HL-60/S4 treated with phorbol 12-myristate 13-acetate at 8.2 ng/mL for 4 days and 3 days (cell line): ENCODE data around the gene SLC28A1.

Source experiments
- in situ Hi-C: fragments of 300-500 bp; cut with MboI; formaldehyde crosslinking; loops from 2 replicates; pipeline ENCODE4 v1.15.0; 2022; ENCODE audit warnings: low sequenced_read_pairs

Gene SLC28A1

GRCh38 chr15:84934942-84935729 is 50.7 kb downstream of the SLC28A1 start:
- in situ Hi-C loops, result no loop called here

GRCh38 chr15:84937144-84937543 is 52.7 kb downstream of the SLC28A1 start:
- in situ Hi-C loops, result no loop called here

DNA sequence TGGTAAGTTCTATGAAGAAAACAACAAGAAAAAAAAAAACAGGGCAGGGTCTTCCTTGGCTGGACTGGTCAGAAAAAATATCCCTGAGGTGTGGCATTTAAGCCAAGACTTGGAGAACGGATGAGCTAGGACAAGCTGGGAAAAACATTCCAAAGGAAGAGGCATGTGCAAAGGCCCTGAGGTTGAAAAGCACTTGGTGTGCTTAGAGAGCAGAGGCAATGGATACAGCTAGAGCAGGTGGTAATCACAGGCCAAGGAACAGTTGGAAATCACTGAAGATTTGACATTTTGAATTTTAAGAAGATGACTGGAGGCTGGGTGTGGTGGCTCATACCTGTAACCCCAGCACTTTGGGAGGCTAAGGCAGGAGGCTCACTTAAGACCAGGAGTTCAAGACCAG is 54.3 kb downstream of the SLC28A1 start:
- in situ Hi-C loops, result no loop called here

DNA sequence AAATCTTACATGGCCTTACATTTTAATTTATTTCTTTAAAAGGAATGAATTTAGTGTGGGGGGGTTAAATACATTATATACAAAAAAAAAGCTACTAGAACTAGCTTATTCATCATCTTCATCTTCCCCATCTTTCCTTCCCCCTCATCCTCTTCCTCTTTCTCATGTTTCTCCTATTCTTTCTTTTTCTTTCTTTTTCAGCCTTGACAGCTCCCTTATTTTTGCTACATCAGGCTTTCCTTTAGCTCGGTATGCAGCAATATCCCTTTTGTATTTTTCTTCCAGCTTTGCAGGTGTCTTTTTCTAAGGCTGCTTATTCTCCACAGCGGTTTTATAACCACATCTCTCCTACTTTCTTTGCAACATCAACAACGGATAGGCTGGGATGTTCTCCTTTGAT is 55.9 kb downstream of the SLC28A1 start:
- in situ Hi-C loops, result no loop called here

DNA sequence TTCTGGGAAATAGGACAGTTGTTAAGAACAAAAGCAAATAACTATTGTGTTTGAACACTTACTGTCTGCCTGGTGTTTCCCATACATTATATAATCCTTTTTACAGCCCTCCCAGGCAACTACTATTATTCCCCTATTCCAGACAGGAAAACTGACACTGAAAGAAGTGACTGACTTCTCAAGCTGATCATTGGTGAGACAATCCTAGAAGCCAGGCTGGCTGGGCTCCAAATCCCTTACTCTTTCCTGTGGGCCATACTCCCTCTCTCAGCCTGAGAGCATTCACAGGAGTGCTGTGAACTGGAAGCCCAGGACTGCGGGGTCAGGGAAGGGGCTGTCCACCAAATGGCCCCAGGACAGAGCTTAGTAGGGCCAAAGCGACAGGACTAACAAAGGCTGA is 58.0 kb downstream of the SLC28A1 start:
- in situ Hi-C loops, result no loop called here

GRCh38 chr15:84944311-84944710 is 59.8 kb downstream of the SLC28A1 start:
- in situ Hi-C loops, result no loop called here

DNA sequence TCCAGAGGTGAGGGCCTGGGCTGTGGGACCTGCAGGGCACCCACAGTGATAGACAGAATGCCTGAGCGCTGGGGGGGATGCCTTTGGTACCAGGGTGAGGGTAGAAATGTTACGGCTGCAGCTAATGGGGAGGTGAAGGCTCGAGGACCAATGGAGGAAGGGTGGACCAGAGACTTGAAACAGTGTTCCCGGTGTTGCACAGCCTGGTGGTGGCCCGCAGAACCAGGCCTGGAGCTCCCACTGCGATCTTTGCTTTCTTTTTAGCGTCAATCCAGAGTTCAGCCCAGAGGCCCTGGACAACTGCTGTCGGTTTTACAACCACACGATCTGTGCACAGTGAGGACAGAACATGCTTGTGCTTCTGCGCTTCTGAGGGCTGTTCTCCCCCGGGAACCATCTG is 60.4 kb downstream of the SLC28A1 start:
- in situ Hi-C loops, result no loop called here

- in situ Hi-C loops, result no loop called here
Measured at GRCh38 chr15:84946772-84947489, 62.5 kb downstream of the SLC28A1 start.

GRCh38 chr15:84947947-84948830 is 63.7 kb downstream of the SLC28A1 start:
- in situ Hi-C loops, result no loop called here

GRCh38 chr15:84949043-84949442 is 64.6 kb downstream of the SLC28A1 start:
- in situ Hi-C loops, result no loop called here

DNA sequence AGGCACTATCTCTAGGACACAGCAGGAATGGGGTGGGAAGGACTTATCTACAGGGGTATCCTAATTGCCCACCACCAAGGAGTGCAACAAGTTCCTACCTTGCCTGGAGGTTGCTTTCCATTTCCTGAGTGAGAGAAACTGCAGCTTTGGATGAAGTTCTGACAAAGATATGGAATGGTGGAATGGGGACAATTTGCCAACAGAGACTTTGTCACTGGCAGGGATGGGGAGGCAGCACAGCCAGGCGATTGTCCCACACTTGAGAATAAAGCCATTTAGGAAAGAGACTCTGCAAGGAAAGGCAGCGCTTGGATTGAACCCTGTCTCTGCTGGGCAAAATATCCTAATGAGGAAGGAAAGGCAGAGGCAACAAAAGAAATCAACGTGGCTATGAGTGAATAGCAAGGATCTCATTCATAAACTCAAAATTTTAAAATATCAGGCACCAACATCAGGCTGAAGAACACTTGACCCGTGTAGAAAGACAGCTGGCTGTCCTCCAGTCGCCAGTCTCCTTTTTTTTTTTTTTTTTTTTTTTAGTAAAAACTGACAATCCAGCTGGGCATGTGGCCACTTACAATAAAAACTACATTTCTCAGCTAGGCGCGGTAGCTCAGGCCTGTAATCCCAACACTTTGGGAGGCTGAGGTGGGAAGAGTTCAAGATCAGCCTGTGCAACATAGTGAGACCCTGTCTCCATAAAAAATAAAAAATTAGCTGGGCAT is 65.5 kb downstream of the SLC28A1 start:
- in situ Hi-C loops, result no loop called here

GRCh38 chr15:84950570-84951111 is 66.2 kb downstream of the SLC28A1 start:
- in situ Hi-C loops, result no loop called here

DNA sequence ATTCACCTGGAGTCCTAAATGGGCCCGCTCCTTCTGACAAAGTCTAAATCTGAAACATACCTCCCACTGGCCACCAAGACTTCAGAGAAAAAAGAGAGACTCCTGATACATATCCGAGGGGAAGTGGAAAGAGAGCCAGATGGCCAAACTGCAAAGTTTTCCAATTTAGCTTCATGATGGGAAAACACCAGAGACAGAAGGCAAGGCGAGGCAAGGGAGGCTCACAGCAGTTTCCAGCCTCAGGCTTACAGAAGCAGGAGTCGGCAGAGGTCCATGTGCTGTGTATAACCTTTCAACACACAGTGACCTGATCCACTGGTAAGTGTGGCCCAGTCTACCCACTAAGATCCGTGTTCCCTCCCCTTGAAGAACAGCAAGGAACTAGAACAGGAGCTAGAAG is 67.3 kb downstream of the SLC28A1 start:
- in situ Hi-C loops, result no loop called here

- in situ Hi-C loops, result no loop called here
Measured at GRCh38 chr15:84953136-84953535, 68.7 kb downstream of the SLC28A1 start.

GRCh38 chr15:84953726-84954125 is 69.3 kb downstream of the SLC28A1 start:
- in situ Hi-C loops, result no loop called here

GRCh38 chr15:84955089-84955848 is 70.8 kb downstream of the SLC28A1 start:
- in situ Hi-C loops, result no loop called here

DNA sequence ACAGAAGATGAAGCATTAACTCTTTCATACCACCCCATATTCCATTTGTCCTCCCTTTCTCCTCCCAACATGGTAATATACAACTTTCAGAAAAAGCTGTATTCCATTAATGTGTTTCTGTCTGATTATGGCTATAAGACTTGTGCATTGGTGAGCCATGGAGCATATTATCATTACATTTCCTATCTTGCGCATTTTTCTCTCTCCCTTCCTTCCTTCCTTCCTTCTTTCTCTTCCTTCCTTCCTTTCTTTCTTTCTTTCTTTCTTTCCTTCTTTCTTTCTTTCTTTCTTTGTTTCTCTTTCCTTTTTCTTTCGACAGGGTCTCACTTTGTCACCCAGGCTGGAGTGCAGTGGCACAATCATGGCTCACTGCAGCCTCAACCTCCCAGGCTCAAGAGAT is 71.7 kb downstream of the SLC28A1 start:
- in situ Hi-C loops, result no loop called here

DNA sequence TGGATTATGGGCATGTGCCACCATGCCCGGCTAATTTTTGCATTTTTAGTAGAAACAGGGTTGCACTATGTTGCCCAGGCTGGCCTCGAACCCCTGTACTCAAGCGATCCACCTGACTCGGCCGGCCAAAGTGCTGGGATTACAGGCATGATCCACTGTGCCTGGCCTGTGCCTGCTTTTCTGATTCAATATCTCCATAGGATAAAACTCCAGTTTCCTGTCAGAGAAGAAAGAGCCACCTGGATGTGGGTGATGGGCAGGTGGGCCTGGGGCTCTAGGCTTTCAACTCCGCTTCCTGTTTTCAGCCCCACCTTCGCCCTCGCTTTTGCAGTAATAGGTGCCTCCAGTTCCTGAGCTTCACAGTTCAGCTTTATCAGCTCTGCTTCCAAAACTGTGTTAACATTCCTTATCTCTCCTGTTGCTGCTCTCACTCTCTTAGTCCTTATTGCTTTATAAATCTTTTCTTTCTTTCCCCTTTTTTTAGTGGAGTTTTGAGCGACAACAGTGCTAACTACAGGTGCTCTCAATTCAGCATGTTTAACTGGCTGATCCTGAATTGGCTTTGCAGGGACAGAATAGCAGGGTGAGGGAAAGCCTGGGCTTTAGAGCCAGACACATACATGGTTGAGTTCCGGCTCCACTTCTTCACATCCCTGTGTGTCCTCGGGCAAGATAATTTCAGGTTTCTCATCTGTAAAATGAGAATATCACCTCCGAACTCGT is 76.1 kb downstream of the SLC28A1 start:
- in situ Hi-C loops, result loop anchor here (10.0 kb wide), 1 partner anchor 84 kb away; no protein-coding TSS in a partner anchor

DNA sequence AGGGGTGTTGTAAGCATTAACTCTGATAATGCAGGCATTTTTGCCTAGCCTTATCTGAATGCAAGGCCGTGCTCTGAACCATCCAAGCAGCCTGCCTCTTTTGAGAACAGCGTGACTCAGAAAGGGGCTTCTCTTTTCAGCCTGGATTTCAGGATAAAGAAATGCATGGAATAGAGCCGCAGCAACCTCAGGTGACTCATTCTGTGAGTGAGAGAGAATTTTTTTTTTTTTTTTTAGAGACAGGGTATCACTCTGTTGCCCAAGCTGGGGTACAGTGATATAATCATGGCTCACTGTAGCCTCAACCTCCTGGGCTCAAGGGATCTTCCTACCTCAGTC is 76.6 kb downstream of the SLC28A1 start:
- in situ Hi-C loops, result loop anchor here (10.0 kb wide), 1 partner anchor 84 kb away; no protein-coding TSS in a partner anchor
